GM13977 (cell line): ENCODE data around the gene THSD7A.

ENCODE experiments used
- DNase-seq: peaks from one replicate; pipeline ENCODE4 v3.0.0; 2012; ENCODE audit warnings: low spot score
- in situ Hi-C: fragments of 300-500 bp; cut with MboI; formaldehyde crosslinking; loops from one replicate; pipeline ENCODE4 v1.12.0; 2022; ENCODE audit warnings: low sequenced_read_pairs, low pct_unique_long_range_greater_than_20kb, mixed read lengths, inconsistent platforms; ENCODE audit not compliant: unreplicated experiment
- TF ChIP-seq, protein P1 (sequence below): IDR thresholded peaks from 2 replicates; pipeline ENCODE4 v1.5.1; 2012; ENCODE audit warnings: mild to moderate bottlenecking, control low read depth; ENCODE audit not compliant: insufficient read depth; ENCODE audit errors: extremely low read depth, missing control alignments

Gene THSD7A

DNA sequence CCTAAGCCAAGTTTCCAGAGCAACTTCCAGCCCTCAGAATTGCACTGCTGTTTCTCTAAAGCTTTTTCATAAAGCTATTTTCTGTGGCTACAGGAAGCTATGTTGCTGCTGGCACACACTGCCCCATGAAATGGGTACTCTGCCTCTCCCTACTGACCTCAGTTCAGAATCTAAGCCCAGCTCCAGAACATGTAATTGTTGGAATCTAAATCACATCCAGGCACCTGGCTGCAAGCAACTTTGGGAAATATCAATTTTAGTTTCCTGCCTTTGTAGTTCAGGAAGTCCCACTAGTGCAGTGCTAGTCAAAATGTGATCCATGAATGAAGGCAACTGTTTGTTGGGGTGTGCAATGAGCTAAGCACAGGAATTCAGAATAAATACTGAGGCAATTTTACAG, 226.2 kb downstream of the THSD7A start:
- DNase-seq: no peak
- TF ChIP-seq, protein P1, sequence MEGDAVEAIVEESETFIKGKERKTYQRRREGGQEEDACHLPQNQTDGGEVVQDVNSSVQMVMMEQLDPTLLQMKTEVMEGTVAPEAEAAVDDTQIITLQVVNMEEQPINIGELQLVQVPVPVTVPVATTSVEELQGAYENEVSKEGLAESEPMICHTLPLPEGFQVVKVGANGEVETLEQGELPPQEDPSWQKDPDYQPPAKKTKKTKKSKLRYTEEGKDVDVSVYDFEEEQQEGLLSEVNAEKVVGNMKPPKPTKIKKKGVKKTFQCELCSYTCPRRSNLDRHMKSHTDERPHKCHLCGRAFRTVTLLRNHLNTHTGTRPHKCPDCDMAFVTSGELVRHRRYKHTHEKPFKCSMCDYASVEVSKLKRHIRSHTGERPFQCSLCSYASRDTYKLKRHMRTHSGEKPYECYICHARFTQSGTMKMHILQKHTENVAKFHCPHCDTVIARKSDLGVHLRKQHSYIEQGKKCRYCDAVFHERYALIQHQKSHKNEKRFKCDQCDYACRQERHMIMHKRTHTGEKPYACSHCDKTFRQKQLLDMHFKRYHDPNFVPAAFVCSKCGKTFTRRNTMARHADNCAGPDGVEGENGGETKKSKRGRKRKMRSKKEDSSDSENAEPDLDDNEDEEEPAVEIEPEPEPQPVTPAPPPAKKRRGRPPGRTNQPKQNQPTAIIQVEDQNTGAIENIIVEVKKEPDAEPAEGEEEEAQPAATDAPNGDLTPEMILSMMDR: no peak
- in situ Hi-C loops: no loop called here

DNA sequence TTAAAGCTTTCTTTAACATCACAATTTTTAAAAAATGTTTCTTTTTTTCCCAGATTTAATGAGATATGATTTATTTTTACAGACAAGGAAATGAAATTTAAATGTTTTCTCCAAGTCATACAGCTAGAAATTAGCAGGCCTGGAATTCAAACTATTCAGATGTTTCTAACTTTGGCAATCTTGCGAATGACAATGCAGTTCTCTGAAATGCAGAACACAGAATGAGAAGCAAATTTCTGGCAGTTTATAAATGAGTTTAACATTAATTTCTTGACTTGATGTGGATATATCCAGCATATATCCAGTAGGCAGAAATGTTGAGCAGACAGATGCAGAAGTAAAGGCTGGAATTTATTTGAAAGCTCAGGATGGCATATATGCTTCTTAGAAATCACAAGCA, 227.5 kb downstream of the THSD7A start:
- TF ChIP-seq, protein P1: no peak
- no peak for DNase-seq
- in situ Hi-C loops: no loop called here

DNA sequence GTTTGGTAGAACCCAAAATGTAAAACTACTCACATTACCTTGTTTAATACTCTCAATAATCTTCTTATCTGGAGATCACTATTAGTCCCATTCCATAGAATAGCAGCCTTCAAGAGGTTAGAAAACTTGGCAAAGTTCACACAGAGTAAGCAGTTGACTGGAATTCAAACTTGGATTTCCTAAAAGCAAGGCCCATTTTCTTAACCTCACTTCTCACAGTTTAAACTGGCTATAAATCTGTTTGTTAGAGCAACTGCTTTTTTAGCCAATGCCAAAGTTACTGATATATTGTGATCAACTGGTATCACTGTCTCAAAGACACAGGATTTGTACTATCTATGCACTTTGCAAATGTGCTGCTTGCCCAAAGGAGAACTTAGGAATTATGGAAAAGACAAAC, 230.2 kb downstream of the THSD7A start:
- in situ Hi-C loops: no loop called here
- DNase-seq: no peak
- TF ChIP-seq, protein P1: no peak

DNA sequence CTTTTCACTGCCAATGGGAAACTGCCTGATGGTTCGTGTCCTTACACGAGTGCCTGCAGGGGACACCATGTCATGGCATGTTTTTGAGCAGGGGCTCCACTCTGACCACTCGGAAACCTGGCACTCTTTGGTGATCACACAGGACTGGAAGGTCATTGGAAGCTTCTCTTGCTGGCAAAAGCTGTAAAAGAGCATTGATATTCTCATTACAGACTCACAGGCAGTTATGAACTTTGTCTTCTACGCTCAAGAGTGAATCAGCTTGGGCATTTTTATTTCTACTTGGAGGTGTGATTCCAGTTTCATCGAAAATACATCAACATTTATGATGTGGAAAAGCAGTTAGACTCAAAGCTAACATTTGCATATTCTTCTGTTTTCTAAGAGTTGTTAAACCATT, 238.7 kb downstream of the THSD7A start:
- no peak for DNase-seq
- TF ChIP-seq, protein P1: no peak
- in situ Hi-C loops: no loop called here

DNA sequence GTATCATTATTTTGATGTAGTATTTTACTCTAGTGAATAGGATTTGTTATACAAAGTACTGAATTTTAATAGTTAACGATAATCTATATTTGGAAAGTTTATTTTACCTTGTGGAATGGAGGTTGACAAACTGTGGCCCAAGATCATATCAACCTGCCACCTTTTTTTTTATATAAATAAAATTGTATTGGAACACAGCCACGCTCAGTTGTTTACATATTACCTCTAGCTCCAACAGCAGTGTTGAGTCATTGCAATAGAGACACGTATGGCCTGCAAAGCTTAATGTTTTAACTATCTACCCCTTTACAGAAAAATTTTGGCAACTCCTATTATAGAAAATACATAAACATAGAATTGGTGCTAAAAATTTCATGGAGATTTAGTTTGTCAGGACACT, 239.3 kb downstream of the THSD7A start:
- TF ChIP-seq, protein P1: no peak
- no peak for DNase-seq
- in situ Hi-C loops: no loop called here

DNA sequence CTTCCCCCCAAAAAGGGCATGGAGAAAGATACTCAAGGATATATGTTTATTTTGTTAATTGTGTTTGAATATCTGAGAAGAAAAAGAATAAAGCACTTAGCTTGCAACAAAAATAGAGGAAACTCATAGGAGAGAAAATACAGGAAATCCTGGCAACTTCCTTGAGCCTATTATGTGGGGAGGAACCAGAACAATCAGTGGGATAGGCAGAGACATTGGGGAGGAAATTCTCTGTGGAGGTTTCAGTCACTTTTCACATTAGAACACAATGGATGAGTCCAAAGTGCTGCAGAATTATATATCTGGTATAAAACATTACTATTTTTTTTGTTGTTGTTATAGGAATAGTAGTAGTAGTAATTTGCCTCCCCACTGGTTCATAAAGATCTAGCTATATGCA, 240.1 kb downstream of the THSD7A start:
- DNase-seq: no peak
- TF ChIP-seq, protein P1: no peak
- in situ Hi-C loops: no loop called here

DNA sequence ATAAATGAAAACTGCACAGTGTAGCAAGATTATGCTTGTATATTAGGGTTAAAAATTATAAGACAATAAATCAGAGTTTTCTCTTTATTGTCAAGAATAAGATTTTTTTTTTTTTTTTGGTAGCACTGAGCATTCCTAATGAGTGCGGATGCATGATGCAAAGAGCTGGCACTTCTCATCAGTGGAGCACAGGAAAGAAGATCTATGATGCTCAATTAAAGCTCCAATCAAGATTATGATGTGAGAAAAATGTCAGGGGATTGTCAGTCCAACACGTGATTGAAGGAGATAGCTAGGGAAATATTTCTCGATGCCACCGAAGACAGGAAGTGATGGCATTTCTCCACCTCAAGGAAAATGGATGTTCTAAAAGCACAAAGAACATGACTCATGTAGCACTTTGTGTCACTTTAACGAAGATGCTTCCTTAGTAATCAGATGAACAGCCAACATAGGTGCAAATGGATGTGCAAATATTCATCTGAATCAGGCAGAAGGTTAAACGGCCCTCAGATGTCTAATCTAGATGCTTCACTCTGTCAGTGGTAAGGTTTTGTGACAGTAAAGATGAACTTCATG, 240.9 kb downstream of the THSD7A start:
- DNase-seq: no peak
- TF ChIP-seq, protein P1: no peak
- in situ Hi-C loops: no loop called here
